Keratinocyte (primary cell): ENCODE measurements around the gene KCNN1.

Experiments used
- CTCF ChIP-seq, 3 experiments: IDR thresholded peaks in 1 of 3; conservative IDR thresholded peaks in 1 of 3; optimal IDR thresholded peaks in 1 of 3; 2 replicates in 2 of 3; 3 replicates in 1 of 3; pipeline versions ENCODE3 to v1.5.1; 2011; ENCODE audit warnings: low read length in 3 of 3, mild to moderate bottlenecking in 3 of 3, moderate library complexity in 2 of 3, control low read depth in 1 of 3, inconsistent platforms in 1 of 3; ENCODE audit not compliant: insufficient read depth in 2 of 3; ENCODE audit errors: extremely low read depth in 1 of 3
- EZH2 ChIP-seq: IDR thresholded peaks from one replicate; pipeline ENCODE4 v1.6.1; 2012; ENCODE audit warnings: inconsistent platforms, mild to moderate bottlenecking, low read length, moderate library complexity

DNA sequence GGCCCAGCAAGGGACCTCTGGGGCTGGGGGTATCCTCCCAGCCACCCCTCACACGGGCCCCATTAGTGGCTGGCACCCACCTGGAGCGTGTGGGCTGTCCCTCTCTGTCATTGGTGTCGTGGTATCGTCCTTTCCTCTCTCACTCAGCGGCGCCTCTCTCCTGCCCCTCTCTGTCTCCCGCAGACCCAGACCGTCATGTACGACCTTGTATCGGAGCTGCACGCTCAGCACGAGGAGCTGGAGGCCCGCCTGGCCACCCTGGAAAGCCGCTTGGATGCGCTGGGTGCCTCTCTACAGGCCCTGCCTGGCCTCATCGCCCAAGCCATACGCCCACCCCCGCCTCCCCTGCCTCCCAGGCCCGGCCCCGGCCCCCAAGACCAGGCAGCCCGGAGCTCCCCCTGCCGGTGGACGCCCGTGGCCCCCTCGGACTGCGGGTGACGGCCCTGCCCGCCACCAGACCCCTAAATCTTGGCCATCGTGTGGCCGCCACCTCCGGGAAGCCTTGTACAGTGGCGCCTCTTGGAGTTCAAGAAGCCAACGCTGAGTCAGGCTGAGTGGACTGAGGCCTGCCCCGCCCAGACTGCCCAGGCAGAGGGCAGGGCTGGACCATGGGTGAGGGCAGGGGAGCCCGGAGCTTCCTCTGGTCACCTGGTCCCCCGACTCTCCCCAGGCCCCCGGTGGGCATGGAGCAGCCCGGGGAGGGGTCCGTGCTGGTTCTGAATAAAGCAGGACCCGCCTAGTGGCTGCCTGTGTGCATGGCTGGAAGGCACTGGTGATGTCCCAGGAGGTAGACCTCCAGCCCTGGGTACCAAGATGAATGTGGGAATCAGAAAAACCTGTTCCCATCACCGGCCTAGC is 31.3 kb downstream of the KCNN1 start:
- TF ChIP-seq EZH2 (no peak), CTCF (optimal IDR thresholded peaks at IDR 0.05 in 1 of 3, IDR thresholded peaks at IDR 0.05 in 1 of 3, conservative IDR thresholded peaks at IDR 0.05 in 1 of 3; ENCODE audit: extremely low read depth in 1 of 3, insufficient read depth in 2 of 3, low read length in 3 of 3) (peak; percentile 12 to 25 (median 20))
